PC-9 (cell line): ENCODE measurements around the gene TSSK6.

ENCODE experiments used
- EZH2 ChIP-seq: fragments of 200-600 bp; sonication (generic); IDR thresholded peaks from 2 replicates; pipeline ENCODE4 v1.8.0; 2017; ENCODE audit warnings: antibody characterized with exemption, low read depth
- TF ChIP-seq, protein P1 (sequence below): fragments of 200-600 bp; sonication (generic); conservative IDR thresholded peaks from 2 replicates; pipeline ENCODE4 v1.6.1; 2017; ENCODE audit warnings: mixed run types, antibody characterized with exemption, mild to moderate bottlenecking, moderate library complexity

DNA sequence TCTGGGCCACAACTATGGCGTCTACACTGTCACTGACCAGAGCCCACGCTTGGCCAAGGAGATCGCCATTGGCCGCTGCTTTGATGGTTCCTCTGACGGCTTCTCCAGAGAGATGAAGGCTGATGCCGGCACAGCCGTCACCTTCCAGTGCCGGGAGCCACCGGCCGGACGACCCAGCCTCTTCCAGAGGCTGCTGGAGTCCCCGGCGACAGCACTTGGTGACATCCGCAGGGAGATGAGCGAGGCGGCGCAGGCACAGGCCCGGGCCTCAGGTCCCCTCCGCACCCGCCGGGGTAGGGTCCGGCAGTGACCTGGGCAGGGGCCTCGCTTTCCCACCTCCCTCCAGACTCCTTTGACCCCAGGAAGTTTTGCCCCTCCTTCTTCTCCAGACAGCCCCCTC, 30.4 kb upstream of the TSSK6 start:
- TF ChIP-seq, protein P1, sequence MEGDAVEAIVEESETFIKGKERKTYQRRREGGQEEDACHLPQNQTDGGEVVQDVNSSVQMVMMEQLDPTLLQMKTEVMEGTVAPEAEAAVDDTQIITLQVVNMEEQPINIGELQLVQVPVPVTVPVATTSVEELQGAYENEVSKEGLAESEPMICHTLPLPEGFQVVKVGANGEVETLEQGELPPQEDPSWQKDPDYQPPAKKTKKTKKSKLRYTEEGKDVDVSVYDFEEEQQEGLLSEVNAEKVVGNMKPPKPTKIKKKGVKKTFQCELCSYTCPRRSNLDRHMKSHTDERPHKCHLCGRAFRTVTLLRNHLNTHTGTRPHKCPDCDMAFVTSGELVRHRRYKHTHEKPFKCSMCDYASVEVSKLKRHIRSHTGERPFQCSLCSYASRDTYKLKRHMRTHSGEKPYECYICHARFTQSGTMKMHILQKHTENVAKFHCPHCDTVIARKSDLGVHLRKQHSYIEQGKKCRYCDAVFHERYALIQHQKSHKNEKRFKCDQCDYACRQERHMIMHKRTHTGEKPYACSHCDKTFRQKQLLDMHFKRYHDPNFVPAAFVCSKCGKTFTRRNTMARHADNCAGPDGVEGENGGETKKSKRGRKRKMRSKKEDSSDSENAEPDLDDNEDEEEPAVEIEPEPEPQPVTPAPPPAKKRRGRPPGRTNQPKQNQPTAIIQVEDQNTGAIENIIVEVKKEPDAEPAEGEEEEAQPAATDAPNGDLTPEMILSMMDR, result no peak
- TF ChIP-seq EZH2, result no peak
